Measurements from ENCODE around the gene ARHGAP22. TPM values are rescaled to one million over a fixed set of nuclear protein-coding genes. Genes with fewer than 3 reads are reported as not detected.
A peak's percentile ranks its signal among the peaks of the same experiment; 100 is the strongest.

The ARHGAP22 gene, protein sequence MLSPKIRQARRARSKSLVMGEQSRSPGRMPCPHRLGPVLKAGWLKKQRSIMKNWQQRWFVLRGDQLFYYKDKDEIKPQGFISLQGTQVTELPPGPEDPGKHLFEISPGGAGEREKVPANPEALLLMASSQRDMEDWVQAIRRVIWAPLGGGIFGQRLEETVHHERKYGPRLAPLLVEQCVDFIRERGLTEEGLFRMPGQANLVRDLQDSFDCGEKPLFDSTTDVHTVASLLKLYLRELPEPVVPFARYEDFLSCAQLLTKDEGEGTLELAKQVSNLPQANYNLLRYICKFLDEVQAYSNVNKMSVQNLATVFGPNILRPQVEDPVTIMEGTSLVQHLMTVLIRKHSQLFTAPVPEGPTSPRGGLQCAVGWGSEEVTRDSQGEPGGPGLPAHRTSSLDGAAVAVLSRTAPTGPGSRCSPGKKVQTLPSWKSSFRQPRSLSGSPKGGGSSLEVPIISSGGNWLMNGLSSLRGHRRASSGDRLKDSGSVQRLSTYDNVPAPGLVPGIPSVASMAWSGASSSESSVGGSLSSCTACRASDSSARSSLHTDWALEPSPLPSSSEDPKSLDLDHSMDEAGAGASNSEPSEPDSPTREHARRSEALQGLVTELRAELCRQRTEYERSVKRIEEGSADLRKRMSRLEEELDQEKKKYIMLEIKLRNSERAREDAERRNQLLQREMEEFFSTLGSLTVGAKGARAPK
- total RNA-seq (2021; ENCODE audit: unreplicated experiment), result 1.8 TPM
- polyA plus RNA-seq (2012; ENCODE audit: insufficient read length), result 1.1 TPM
- Bru-seq, nascent RNA, result percentile 33 among the genes with signal in this experiment
- BruChase-seq, experiment 1, labeled RNA remaining after a 2-hour chase, result percentile 31 among the genes with signal in this experiment
- percentile 30 among the genes with signal in this experiment for BruChase-seq, experiment 2, labeled RNA remaining after a 6-hour chase
- long read RNA-seq, partial matches to known transcripts, result 1 of 4 reads
- long read RNA-seq, other reads (novel, unspliced or antisense), result 3 of 4 reads

DNA sequence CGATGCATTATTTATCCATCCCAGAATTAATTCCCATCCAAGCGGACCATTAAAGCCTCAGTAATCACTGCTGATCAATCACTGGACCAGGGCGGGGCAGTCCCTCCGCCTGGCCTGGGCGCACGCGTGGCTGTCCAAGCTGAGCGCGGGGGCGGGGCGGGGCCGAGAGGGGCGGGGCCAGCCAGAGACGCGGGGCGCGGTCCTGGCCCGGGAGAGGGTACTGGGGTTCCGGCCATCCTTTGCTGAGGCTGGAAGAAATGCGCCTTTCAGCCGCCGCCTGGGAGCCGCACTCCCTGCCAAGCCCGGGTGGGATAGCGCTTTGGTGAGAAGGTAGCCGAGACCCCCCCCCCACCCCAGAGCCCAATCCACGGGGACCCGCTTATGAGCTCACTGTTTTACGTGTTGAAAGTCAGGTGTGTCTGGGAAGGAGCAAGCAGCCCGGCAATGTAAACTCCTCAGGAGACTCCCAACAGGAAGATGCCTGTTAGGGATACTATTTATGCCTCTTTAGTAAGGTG is at the start of gene ARHGAP22:
ARHGAP22 (minus strand) TSS at position 83 of the 518 bp plus-strand sequence. CDS start 277 bp downstream, outside the sequence.
- no TSS peak for BruUV-seq (replicated peaks)
- in situ Hi-C loops (cut with HindIII; ENCODE audit: low pct_unique_long_range_greater_than_20kb, low sequenced_read_pairs), result no loop called here

More for the DNA sequence above, at the start of gene ARHGAP22:
- H3K4me1 ChIP-seq (ENCODE audit: control insufficient read depth, insufficient read depth, low read length), result no peaks in the 10 kb centered on the region
- ChIA-PET CTCF (interaction anchor here (0.6 to 0.7 kb wide), 2 partner anchors 29 to 54 kb away, joined by 3 to 5 read pairs; no protein-coding TSS in a partner anchor), POLR2A (no interaction called here)
- peak; percentile 87 for ATAC-seq
- no peak within 1 kb of the TSS for H3K27ac ChIP-seq (ENCODE audit: low read length)
- no peaks in the 10 kb centered on the region for H3K9me3 ChIP-seq (ENCODE audit: control insufficient read depth, insufficient read depth, low read depth, low read length)
- TF ChIP-seq SIN3A (IDR thresholded peaks at IDR 0.05; ENCODE audit: borderline replicate concordance, insufficient read depth, low read depth, low read length) (no peak), POLR2AphosphoS5 (IDR thresholded peaks at IDR 0.05; ENCODE audit: low read depth, low read length) (no peak), TCF7L2 (IDR thresholded peaks at IDR 0.05; ENCODE audit: low read depth, low read length) (no peak)
- TF ChIP-seq, protein P1, sequence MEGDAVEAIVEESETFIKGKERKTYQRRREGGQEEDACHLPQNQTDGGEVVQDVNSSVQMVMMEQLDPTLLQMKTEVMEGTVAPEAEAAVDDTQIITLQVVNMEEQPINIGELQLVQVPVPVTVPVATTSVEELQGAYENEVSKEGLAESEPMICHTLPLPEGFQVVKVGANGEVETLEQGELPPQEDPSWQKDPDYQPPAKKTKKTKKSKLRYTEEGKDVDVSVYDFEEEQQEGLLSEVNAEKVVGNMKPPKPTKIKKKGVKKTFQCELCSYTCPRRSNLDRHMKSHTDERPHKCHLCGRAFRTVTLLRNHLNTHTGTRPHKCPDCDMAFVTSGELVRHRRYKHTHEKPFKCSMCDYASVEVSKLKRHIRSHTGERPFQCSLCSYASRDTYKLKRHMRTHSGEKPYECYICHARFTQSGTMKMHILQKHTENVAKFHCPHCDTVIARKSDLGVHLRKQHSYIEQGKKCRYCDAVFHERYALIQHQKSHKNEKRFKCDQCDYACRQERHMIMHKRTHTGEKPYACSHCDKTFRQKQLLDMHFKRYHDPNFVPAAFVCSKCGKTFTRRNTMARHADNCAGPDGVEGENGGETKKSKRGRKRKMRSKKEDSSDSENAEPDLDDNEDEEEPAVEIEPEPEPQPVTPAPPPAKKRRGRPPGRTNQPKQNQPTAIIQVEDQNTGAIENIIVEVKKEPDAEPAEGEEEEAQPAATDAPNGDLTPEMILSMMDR (IDR thresholded peaks at IDR 0.05), result no peak
- TF ChIP-seq, protein P2, sequence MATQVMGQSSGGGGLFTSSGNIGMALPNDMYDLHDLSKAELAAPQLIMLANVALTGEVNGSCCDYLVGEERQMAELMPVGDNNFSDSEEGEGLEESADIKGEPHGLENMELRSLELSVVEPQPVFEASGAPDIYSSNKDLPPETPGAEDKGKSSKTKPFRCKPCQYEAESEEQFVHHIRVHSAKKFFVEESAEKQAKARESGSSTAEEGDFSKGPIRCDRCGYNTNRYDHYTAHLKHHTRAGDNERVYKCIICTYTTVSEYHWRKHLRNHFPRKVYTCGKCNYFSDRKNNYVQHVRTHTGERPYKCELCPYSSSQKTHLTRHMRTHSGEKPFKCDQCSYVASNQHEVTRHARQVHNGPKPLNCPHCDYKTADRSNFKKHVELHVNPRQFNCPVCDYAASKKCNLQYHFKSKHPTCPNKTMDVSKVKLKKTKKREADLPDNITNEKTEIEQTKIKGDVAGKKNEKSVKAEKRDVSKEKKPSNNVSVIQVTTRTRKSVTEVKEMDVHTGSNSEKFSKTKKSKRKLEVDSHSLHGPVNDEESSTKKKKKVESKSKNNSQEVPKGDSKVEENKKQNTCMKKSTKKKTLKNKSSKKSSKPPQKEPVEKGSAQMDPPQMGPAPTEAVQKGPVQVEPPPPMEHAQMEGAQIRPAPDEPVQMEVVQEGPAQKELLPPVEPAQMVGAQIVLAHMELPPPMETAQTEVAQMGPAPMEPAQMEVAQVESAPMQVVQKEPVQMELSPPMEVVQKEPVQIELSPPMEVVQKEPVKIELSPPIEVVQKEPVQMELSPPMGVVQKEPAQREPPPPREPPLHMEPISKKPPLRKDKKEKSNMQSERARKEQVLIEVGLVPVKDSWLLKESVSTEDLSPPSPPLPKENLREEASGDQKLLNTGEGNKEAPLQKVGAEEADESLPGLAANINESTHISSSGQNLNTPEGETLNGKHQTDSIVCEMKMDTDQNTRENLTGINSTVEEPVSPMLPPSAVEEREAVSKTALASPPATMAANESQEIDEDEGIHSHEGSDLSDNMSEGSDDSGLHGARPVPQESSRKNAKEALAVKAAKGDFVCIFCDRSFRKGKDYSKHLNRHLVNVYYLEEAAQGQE (IDR thresholded peaks at IDR 0.05; ENCODE audit: insufficient read depth in 1 of 2, low read depth in 2 of 2, low read length in 1 of 2), result no peak
- H3K27me3 ChIP-seq (ENCODE audit: control insufficient read depth, insufficient read depth, low read length), result peaks cover 11% of the 10 kb centered on the region
- intact Hi-C loops (cut with micrococcal nuclease; ENCODE audit: unreplicated experiment), result no loop called here
- DNase-seq (ENCODE audit: low read depth, low spot score), result no peak
- peak within 1 kb of the TSS; percentile 41 to 68 for H3K4me3 ChIP-seq (ENCODE audit: low read depth in 2 of 2, low read length in 2 of 2)
- peaks cover 2% of the 10 kb centered on the region; the same call in 1 of the 2 replicates for H3K36me3 ChIP-seq (ENCODE audit: control insufficient read depth, insufficient read depth, low read length)
